Measurements from ENCODE around the gene RNF169.
"Not testable (repeated sequence)": the region's sequence is repeated elsewhere in the genome, so short reads cannot be mapped to it uniquely, and the experiment has no call there.

The RNF169 gene

DNA sequence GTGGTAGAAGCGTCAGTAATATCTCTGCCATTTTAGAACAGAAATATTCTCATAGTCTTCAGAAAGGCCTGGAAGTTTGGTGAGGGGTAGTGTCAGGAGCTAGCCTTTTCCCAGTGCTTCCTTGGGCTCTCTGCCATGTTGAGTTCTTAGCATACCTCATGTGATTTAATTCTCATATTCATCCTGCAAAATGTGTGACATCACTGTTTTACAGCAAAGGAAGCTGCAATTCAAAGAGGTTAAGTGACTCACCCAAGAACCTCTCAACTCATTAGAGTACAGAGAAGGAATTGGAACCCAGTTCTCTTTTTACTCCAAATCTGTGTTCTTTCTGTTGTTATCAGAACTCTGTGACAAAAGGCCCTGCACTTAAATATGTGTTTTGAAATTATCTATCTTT is 72.1 kb downstream of the RNF169 start:
- no peak for DNase-seq (ENCODE audit: low read depth)

DNA sequence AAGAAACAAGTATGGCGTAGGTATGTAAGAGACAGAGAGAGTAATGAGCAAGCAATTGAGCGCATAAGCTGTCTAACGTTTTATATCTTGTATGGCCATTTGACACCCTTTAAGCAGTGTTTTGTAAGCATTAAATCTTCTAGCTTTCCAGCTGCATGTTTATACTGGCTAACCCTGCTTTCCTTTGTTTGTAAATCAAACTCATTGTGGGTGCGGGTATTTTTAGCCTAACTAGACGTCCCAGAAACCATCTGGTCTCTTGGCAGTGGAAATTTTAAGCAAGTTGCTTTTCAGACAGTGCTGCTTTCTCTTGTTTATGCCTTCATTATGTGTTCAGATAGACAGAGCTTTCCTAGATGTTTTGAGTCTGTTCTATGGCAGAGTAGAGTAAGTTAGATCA is 73.5 kb downstream of the RNF169 start:
- no peak for DNase-seq (ENCODE audit: low read depth)

DNA sequence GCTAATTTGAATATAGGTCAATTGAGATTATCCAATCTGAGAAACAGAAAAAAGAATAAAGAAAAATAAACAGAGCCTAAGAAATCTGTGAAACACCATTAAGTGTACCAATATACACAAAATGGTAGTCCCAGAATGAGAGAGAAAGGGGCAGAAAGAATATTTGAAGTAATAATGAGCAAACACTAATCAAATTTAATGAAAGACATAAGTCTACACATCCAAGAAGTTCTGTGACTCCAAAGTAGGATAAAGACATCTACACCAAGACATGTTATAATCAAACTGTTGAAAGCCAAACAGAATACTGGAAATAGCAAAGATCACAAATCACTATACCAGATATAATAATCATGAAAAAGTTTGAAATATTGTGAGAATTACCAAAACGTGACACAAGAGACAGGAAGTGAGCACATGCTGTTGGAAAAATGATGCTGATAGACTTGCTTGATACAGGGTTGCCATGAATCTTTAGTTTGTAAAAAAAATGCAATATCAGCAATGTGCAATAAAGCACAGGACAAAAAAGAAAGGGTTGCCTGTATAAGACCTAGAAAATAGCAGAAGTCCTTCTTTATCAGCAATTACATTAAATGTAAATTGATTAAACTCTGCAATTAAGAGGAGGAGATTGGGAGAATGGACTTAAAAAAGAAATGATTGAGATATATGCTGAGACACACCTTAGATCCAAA is 75.8 kb downstream of the RNF169 start:
- no peak for DNase-seq (ENCODE audit: low read depth)

DNA sequence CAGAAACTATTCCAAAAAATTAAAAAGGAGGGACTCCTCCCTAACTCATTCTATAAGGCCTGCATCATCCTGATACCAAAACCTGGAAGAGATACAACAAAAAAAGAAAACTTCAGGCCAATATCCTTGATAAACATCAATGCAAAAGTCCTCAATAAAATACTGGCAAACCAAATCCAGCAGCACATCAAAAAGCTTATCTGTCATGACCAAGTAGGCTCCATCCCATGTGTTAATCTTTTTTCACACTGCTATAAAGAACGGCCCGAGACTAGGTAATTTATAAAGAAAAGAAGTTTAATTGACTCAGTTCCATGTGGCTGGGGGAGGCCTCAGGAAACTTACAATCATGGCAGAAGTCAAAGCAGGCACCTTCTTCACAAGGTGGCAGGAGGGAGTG is 76.9 kb downstream of the RNF169 start:
- not testable (repeated sequence) for DNase-seq (ENCODE audit: low read depth)

DNA sequence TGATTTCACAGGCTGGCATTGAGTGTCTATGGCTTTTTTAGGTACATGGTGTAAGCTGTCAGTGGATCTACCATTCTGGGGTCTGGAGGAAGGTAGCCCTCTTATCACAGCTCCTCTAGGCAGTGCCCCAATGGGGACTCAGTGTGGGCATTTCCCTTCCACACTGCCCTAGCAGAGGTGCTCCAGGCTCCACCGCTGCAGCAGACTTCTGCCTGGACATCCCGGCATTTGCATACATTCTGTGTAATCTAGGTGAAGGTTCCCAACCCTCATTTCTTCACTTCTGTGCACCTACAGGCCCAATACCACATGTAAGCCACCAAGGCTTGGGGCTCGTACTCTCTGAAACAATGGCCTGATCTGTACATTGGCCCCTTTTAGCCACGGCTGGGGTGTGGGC is 78.3 kb downstream of the RNF169 start:
- no peak for DNase-seq (ENCODE audit: low read depth)

DNA sequence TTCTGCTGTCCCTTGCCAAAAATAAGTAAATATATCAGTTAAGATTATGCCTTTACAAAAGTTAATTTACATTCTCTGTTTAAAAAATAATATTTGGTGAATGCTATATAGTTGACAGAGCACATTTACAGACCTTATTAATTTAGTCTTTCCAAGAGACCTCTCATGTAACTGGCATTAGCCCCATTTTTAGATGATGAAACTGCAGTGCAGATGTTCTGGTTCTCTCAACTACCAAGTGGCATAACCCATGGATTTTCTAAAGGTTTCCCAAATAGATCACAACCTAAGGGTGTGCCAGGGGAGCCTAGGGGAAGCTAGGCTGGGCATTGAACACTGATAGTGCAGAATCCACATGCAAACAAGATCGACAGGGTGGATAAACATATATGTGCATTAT is 88.5 kb downstream of the RNF169 start:
- DNase-seq (ENCODE audit: low read depth), result no peak

DNA sequence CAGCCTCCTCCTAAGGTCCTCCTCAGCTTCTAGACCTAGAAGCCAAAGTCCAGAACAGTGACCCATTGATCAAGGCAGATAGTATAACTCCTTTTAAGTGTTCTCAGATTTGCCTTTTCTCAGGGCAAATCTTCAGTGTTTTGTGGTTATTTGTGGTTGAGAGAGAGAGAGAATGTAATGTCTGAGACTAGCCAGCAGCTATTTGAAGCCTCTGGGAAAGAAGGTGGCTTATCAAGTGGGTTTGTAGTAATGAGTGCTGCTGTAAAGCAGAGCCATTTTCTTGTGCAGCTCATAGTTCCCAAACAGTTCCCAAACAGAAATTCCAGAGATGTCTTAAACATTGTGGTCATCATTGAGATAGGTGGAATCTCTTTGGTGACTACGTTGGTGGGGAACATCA is 89.5 kb downstream of the RNF169 start:
- no peak for DNase-seq (ENCODE audit: low read depth)

DNA sequence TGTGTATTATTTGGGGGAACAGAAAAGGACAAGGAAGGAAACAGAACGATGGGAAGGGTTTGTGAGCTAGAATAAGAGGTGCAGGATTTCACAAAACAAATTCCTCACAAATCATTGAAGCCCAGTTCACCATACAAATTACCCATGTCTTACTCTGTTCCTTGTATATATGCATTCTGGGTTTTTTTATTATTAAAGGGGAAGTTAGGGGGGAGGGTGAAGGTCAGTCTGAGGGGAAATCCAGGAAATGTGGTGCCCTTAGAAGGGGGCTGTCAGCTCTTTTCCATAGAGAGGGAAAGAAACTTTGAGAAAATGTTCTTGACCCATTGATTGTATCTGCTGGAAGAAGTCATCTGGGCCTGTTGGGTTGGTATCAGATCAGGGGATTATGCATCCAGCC is 90.8 kb downstream of the RNF169 start:
- no peak for DNase-seq (ENCODE audit: low read depth)

DNA sequence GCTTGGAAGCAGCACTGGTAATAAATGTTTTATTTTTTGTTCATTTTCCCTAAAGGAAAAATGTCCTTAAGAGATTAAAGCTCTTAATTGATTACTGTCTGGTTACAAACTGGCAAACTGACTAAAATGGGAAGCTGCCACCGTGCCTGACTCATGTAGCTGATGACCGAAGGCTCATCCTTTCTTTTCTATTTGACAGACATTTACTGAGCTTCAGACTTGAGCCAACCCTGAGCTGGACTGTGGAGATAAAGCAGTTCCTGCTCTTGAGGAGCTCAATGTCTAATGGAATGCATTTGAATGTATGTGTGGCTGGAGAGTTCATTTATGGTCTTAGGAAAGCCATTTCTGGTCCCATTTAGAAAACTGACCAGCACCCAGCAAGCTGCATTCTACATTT is 91.3 kb downstream of the RNF169 start:
- no peak for DNase-seq (ENCODE audit: low read depth)

DNA sequence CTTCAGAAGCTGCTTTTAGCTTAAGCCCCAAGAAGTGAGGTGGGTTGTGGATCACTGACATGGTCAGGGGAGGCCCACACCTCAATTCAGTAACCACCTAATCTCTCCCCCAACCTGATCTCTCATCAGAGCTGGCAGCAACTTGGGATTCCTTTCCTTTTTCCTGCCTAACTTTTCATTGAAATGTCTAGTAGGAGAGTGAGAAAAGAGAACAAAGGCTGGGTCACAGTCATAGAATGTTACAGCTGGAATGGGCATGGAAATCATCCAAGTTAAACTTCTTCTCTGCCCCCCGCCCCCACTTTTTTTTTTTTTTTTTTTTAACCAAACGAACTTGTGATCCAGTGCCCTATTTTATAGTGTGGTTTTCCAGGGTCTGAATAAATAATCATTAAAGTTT is 91.8 kb downstream of the RNF169 start:
- no peak for DNase-seq (ENCODE audit: low read depth)

DNA sequence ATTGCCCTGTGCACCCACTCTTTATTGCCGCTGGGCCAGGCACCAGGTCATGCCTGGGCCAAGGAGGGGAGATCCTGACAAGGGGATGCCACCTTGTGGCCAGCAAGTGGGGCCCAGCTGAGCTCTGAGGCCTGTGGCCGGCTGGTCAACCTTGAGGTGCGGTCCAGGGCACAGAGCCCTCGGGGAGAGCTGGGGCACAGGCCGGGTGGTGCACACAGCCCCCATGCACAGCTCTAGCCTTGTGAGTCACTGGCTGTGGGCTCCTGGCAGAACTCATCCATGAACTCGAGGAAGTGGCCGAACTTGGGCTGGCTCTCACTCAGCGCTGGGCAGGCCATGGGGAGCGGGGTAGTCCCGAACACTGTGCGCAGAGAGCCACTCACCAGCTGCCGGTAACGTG is 94.3 kb downstream of the RNF169 start:
- no peak for DNase-seq (ENCODE audit: low read depth)

DNA sequence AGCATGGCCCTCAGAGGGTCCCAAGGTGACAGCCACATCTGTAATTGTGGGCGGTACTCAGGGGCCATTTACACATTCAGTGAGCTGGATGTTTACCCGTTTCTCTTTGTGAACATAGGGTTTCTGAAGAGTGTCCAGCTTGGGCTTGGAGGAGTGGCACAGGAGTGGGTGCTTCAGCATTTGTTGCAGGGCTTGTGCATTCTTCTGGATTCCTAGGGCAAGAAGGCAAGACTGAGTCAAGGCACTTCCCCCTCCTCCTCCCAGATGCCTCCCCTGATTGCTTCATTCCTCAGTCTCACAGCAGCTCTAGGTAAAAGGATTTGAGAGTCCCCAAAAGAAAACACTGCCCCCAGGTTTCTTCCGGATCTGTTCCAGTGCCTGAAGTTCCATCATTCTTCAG is 95.4 kb downstream of the RNF169 start:
- no peak for DNase-seq (ENCODE audit: low read depth)

DNA sequence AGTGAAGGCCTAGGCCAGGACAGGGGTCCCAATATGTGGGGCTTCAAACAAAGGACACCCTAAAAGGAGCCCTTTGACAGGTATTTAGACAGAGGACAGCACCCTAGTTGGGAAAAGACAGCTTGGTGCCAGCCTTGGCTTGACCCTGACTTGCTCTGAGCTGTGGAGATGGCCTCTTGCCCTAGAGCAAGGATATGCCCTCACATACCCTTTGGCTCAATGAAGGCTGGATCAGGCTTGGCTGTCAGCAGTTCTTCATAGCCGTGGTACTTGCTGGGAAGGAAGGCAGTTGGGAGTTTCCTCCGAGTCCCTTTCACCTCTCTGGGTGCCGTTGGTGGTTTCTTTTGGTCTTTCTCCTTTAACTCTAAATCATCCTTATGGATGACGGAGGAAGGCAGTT is 96.2 kb downstream of the RNF169 start:
- no peak for DNase-seq (ENCODE audit: low read depth)

DNA sequence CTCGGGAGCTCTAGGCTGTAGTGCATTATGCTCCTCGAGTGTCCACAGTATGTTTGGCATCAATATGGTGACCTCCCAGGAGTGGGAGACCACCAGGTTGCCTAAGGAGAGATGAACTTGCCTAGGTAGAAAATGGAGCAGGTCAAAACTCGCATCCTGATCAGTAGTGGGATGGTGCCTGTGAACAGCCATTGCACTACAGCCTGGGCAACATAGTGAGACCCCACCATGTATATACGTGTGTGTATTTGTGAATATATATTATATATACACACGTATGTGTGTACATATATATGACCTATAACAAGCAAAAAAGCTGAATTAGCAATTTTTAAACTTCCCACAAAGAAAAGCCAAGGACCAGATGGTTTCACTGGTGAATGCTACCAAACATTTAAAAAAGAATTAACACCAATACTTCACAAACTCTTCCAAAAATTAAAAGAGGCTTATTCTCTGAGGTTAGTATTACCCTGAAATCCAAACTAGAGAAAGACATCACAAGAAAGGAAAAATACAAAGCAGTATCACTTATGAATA is 97.4 kb downstream of the RNF169 start:
- no peak for DNase-seq (ENCODE audit: low read depth)

DNA sequence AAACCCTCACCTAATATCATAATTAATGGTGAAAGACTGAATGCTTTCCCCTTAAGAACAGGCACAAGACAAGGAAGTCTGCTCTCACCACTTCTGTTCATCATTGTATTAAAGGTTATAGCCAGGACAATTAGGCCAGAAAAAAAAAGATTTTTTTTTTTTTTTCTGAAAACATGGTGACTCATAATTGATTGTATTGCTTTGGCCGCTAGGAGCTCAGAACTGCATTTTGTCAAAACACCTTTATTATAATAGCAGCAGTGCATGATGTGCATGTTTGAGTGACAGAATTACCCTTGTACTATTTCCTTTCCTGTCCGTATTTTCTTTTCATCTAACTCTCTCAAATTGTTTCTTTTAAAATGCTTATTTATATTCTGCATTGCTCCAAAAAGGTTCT is 98.1 kb downstream of the RNF169 start:
- DNase-seq (ENCODE audit: low read depth), result no peak

DNA sequence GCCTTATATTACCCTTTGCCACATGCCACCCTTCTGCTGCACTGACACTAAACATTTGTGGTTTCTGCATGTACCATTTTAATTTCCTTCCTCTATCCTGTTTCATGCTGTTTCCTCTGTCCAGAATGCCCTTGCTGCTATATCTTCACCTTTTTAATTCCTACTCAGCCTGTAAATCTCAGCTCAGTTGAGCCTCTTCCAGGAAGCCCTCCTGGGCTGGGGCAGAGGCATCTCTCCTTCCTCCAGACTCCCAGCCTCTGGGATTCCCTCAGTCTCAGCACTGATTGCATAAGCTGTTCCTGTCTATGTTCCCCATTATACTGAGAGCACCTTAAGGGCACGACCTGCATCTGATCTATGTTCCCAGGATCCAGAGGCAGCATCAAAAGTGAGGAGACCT is 98.7 kb downstream of the RNF169 start:
- no peak for DNase-seq (ENCODE audit: low read depth)

DNA sequence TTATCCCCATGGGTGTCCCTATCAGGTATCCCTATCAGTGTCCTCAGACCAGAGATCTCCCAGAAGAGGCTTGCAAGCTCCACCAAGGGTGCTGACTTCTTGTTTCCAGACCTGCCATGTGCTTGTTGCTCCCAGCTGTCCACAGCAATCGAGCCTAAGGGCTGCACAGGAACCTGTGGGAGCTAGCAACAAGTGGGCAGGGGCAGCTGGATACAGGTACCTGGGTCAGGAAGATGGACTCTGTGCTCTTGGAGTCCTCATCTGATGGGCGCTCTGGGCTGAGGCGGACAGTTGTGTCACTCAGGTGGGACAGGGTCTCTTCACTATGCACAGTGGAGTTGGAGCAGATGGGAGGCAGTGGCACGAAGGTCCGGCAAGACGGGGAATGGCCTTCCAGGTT is 99.2 kb downstream of the RNF169 start:
- DNase-seq (ENCODE audit: low read depth), result no peak

DNA sequence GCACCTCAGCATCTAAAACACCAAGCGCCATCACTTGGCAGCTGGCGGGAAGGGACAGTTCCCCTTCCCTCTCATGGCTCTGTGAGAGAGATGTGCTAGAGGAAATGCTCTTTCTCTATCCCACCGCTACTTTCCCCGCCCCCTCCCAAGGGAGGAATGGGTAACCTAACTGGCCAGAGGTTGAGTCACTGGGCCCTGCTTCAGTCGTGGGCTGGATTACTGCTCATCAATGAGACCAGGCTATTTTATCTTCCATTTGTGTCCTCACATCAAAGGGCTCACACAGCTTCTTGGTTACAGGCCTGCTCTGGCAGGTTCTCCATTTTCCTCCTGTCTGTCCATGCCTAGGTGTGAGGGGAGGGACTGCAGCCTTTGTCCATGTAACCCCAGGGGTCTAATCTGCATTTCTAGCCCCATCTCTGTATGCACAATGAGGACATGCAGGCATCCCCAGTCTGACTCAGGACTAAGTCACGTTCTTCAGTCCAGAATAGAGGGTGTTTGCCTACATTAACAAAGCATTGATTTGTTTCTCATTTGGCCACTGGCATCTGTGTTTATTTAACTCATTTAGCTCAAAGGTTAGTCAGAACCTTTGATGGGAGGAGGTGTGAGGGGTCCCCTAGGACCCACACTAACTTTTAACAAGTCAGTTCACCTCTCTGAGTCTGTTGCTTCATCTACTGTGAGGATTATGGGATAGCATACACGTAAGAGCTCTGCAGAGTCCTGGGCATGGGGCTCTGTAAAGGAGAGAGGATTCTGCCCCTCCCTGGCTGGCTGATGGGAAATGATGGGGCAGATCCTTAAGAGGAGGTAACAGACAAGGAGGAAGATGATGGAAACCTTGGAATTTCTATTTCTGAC is 101.1 kb downstream of the RNF169 start:
- no peak for DNase-seq (ENCODE audit: low read depth)

DNA sequence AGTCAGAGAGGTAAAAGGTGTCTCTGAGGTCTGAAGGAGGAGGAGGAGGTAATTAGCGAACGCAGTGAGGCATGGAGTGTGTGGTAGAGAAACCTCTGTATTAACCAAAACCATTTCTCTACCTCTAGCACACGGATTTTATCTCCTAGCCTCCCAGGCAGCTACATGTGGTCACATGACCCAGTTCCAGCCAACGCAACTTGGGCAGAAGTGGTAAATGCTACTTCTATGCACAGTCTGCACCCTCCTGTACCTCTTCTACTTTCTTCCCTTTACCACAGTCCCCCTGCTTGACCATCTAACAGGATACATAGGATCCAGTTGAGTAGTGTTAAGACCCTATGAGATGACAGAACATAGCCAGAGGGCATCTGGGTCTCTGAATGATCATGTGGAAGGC is 104.6 kb downstream of the RNF169 start:
- no peak for DNase-seq (ENCODE audit: low read depth)

DNA sequence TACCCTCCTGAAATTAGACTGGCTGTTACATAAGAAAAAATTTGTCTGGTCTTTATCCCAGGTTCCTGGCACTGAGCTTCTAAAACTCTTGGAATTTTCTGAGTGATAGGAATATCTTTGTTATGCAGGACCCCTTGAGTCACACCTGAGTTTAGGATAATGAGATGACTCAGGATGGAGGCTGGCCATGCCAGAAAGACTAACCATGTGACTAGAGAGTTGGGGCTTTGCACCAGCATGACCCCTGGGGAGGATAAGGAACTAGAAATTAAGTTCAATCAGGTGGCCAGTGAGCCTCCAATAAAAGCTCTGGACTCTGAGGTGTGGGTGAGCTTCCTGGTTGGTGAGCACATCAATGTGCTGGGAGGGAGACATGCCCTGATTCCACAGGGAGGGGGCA is 112.1 kb downstream of the RNF169 start:
- no peak for DNase-seq (ENCODE audit: low read depth)

DNA sequence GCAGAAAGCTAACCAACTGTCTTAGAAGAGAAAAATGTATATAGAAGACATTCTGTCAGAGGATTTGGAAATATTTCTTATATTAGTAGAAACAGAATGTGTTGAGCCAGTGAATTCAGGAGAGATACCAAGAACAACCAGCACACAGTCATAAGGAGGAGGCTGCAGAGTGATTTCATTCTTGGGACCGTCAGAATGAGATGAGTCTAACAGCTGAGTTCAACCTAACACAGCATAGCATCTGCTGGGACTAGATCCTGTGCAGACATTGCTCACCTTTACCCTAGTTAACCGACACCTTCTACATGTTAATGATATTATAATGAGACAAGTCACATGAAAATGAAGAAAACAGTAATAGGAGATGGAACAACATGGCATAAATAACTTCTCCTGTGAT is 114.8 kb downstream of the RNF169 start:
- no peak for DNase-seq (ENCODE audit: low read depth)

DNA sequence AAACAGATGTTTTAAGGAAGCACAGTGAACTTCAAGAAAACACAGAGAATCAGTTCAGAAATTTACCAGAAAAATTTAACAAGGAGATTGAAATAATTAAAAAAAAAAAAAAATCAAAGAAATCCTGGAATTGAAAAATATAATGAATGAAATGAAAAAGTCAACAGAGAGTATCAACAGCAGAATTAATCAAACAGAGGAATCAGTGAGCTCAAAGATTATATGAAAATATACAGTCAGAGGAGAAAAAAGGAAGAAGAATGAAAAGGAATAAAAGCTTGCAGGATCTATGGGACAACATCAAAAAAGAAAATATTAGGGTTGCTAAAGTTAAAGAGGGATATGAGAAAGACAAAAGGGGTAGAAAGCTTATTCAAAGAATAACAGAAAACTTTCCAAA is 117.9 kb downstream of the RNF169 start:
- no peak for DNase-seq (ENCODE audit: low read depth)

DNA sequence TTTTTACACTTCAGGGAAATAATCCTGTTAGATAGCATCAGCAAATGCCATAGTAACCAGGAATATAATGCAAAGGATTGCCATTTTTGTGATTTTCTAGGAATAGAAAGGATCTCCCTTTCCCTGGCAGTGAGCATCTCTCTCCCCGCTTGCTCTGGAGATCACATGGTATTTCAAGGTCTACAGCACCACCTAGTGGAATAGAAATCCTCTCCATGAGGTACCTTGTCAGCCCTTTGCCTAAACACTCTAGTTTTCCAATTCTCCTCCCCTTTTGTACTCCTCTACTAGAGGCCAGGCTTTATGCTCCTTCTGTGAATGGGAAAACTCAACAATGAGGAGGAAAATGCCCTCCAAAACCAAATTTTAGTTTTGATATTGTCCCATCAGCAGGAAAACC is 121.8 kb downstream of the RNF169 start:
- DNase-seq (ENCODE audit: low read depth), result no peak

DNA sequence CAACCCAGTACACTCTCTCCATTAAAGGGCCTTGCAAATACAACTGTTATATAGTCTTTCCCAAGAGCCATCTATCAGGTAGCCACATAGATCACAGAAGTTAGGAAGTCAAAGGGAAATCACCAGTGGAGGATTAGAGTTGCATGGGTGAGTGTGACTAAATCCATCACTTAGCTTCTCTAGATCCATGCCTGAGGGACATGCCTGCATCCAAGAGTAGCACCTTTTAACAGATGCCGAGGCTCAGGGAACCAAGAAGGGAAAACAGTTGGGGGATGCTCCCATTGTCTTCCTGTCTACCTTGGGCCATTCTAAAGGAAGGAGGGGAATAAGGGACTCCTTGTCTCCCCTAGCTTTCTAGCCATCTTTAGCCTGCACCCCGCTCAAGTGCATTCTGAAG is 122.4 kb downstream of the RNF169 start:
- DNase-seq (ENCODE audit: low read depth), result no peak
